Inflammatory macrophage treated with lipopolysaccharide for 4 hours (primary cell): ENCODE results near the gene CNN2.
A peak's percentile ranks its signal among the peaks of the same experiment; 100 is the strongest.

Experiments
- DNase-seq: peaks from one replicate; pipeline ENCODE4 v3.0.0-alpha.2; 2020

CNN2 gene

DNA sequence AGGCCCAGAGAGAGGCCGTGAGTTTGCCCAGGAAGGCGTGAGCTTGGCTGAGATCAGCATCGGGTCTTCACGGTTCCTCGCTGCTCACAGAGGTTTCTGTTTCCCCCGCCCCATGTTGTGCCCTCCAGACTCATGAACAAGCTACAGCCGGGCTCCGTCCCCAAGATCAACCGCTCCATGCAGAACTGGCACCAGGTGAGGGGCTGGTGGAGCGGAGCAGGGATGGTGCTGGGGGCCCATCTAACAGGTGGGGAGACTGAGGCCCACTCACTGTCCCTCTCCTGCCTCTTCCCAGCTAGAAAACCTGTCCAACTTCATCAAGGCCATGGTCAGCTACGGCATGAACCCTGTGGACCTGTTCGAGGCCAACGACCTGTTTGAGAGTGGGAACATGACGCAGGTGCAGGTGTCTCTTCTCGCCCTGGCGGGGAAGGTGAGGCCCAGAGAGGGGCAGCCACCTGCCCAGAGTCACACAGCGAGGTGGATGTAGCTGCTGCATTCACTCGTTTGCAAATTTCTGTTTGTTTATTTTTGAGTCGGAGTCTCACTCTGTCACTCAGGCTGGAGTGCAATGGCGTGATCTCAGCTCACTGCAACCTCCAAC, 6.0 kb downstream of the CNN2 start:
- DNase-seq: no peak

DNA sequence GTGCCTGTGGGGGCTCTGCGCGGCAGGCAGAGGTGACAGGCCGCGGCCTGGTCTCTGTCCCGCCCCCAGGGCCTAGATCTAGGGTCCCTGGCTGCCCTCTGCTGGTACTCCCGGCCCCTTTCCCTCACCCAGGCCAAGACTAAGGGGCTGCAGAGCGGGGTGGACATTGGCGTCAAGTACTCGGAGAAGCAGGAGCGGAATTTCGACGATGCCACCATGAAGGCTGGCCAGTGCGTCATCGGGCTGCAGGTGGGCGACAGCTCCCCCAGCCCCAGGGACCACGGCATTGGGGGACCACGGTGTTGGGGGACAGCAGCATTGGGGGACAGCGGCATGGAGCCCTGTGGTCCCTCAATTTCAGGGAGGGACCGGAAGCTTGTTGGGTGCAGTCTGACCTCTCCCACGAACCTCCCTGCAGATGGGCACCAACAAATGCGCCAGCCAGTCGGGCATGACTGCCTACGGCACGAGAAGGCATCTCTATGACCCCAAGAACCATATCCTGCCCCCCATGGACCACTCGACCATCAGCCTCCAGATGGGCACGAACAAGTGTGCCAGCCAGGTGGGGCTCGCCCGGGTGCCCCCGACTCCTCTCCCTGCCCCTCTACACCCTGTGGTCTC, 9.7 kb downstream of the CNN2 start:
- DNase-seq: no peak

DNA sequence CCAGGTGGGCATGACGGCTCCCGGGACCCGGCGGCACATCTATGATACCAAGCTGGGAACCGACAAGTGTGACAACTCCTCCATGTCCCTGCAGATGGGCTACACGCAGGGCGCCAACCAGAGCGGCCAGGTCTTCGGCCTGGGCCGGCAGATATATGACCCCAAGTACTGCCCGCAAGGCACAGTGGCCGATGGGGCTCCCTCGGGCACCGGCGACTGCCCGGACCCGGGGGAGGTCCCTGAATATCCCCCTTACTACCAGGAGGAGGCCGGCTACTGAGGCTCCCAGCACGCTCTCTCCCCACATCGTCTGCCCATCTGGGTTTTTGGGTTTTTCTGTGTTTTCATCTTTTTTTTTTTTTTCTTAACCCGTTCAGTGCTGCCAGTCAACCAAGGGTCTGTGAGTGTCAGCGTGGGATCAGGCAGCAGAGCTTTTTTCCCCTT, 11.2 kb downstream of the CNN2 start:
- no peak for DNase-seq

DNA sequence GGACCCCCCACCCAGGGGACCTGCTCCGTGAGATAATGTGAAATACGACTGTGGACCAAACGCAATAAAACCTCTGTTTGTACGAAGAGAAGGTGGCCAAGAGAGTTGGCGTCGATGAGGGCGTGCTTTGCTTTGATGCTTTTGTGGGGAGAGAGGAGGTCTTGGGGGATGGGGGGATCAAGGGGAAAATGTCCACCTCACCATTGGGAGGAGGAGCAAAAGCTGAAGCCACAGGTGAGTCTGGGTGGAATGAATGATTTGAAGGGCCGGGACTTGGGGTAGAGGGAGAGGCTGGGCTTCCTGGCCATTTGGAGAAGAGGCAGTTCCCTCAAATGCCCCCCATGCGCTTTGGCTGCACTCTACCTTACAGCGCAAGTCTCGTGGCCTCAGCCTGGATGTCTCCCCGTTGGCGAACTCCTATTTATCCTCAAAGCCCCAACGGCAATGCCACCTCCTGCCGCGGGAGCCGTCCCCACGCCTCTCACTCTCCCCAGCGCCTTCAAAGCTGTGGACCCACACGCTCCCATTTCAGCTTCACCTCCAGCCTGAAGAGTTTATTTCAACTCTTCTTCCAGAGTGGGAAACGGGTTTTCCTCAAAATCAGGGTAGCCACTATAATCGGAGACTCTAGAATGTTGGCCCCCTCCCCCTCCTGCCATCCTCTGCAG, 12.7 kb downstream of the CNN2 start:
- DNase-seq: no peak

DNA sequence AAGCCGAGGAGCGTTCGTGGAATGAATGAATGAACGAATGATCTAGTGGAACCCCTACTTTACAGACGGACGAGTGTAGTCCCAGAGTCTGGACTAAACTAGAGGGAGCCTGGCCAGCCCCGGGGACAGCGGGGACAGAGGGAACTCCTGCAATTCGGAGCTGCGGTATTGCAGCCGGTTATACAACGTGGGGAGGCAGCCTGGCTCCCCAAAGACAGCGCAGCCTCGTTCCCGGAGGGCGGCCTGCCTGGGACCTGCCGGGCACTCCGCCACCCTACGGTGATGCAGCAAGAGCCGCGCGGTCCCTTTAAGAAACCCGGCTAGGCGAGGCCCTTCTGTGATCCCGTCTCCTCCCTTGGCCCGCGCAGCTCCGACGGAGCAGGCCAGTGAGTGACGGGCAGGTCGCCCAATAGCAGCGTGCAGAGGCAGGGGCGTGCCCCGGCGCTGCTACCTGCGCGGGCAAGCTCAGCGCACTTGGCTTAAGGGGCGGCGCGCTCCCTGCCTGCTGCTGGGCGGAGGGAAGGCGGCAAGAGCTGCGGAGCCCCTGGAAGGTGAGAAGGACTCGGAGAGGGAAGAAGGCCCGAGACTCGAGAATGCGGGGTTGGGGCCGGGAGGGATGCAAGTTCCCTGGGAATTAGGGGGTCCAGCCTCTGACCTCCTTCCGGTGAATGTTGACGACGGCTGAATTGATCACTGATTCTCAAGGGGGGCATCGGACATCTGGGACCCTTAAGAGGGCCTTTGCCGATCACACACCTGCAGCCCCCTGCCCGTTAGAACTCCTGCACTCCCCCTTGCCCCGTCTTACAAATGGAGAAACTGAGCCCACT, 13.5 kb downstream of the CNN2 start, which contains the start of gene ABCA7:
Gene ABCA7, plus strand, starts transcription at position 462 of the 830 bp plus-strand sequence. CDS start 1,255 bp downstream, outside the sequence.
- DNase-seq: peak; percentile 97

DNA sequence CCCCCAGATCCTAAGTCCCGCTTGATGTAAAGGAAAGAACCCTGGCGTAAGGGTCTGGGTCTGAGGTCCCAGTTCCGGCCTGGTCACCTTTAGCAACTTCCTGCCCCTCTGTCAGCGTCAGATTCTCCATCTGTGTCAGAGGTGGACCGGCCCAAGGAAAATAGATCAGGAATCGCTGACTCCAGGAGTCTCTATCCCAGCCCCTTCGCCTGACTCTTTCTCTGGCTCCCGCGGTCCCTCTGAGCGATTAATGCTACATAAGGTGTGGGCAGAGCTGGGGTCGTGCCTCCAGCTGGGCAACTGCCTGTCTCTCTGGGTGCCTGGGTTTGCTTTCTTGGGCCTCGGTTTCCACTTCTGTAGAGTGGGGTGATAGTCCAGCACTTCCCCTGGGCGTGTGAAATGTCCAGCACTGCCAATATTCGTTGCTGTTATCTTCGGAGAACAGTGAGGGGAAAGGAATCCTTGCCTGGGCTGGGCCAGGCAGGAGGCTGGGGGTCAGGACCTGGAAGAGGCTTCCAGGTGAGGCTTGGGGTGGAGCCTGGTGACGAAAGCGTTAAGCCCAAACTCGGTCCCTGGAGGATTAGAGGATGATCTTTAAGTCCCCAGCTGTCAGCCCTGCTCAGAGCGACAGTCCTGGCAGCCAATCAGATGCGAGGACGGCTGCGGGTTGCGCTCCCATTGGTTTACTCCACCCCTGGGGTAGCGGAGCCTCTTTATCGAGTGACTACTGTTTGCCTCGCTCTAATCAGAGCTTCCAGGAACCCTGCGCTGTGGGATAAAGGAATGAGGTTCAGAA, 14.3 kb downstream of the CNN2 start:
- DNase-seq: peak; percentile 91

DNA sequence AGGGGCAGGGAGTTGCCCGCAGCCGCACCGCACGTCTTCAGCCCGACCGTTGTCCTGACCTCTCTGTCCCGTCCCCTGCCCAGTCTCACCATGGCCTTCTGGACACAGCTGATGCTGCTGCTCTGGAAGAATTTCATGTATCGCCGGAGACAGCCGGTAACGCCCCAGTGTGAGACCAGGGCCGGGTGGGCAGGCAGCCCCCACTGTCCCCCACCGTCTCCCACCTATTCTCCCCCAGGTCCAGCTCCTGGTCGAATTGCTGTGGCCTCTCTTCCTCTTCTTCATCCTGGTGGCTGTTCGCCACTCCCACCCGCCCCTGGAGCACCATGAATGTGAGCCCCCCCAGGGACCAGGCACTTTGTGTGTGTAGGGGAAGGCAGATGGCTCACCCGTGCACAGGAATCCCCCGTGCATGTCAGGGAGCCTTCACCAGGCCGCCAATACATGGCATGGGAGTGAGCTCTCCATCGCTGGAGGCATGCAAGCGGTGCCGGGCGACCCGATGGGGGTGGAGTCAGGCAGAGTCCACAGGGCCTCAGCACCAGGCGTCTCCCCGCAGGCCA, 14.9 kb downstream of the CNN2 start:
- no peak for DNase-seq

DNA sequence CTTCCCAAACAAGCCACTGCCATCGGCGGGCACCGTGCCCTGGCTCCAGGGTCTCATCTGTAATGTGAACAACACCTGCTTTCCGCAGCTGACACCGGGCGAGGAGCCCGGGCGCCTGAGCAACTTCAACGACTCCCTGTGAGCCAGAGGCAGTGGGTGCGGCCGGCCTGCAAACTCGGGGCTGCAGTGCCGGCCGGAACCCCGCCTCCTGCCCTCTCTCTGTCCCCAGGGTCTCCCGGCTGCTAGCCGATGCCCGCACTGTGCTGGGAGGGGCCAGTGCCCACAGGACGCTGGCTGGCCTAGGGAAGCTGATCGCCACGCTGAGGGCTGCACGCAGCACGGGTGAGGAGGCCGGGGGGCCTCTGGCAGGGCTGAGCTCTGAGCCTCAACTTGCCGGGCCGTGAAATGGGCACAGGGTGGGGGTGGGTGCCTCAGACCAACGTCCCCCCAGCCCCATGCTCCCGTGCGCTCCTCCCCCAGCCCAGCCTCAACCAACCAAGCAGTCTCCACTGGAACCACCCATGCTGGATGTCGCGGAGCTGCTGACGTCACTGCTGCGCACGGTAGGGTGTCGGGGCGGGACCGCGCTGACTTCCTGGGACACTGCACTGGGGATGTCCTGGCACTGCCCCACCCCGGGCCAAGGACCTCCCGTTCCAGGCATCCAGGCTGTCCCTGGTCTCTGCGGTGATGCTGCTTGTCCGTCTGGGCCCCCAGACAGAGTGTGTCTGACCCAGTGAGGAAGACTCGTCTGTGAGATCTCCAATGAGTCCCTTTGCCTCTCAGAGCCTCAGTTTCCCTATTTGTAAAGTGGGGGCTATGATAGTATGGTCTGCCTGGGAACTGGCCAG, 15.7 kb downstream of the CNN2 start:
- no peak for DNase-seq

DNA sequence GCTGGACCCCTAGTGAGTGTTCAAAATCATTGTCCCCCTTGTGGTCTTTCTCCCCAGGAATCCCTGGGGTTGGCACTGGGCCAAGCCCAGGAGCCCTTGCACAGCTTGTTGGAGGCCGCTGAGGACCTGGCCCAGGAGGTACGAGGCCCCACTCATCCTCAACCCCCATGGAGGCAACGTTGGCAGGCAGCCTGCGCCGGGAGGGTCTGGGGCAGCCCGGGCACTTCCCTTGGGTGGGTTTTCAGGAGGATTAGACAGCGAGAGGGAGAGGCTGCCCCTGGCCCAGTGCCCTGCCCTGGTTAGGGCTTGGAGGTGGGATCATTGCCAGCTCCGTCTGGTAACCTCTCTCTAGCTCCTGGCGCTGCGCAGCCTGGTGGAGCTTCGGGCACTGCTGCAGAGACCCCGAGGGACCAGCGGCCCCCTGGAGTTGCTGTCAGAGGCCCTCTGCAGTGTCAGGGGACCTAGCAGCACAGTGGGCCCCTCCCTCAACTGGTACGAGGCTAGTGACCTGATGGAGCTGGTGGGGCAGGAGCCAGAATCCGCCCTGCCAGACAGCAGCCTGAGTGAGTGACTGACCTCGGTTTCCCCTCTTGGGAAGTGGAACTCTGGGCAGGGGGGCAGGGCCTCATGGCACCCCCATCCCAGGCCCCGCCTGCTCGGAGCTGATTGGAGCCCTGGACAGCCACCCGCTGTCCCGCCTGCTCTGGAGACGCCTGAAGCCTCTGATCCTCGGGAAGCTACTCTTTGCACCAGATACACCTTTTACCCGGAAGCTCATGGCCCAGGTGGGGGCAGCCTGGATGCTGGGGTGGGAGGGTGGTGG, 16.5 kb downstream of the CNN2 start:
- DNase-seq: no peak

DNA sequence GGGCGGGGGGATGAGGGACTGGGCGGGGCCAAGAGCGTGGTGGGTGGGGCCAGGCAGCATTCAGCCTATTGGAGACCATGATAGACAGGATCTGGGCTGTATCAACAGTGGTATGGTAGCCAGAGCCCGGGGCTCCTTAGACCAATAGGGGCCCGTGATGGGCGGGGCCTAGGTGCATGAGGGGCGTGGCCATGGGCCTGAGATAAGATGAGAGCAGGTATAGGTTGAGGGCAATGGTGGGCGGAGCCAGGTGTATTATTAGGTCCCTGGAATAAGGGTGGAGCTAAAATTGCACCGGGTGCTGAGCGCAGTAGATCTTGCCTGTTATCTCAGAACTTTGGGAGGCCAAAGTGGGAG, 18.8 kb downstream of the CNN2 start:
- DNase-seq: peak; percentile 56

DNA sequence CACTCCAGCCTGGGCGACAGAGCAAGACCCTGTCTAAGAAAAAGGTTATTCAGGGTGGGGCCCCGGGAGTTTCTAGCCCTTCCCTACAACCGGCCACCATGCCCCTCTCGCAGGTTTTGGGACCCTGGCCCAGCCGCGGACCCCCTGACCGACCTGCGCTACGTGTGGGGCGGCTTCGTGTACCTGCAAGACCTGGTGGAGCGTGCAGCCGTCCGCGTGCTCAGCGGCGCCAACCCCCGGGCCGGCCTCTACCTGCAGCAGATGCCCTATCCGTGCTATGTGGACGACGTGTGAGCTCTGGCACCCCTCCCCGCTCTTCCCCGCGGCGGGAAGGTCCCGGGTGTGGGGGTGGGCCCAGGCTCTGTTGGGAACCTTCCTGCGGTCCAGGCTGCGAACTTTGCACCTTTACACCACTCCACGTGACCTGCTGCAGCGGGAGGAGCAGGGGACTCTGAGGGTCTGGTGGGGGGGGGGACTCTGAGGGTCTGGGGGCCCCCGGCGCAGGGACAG, 19.8 kb downstream of the CNN2 start:
- DNase-seq: no peak

DNA sequence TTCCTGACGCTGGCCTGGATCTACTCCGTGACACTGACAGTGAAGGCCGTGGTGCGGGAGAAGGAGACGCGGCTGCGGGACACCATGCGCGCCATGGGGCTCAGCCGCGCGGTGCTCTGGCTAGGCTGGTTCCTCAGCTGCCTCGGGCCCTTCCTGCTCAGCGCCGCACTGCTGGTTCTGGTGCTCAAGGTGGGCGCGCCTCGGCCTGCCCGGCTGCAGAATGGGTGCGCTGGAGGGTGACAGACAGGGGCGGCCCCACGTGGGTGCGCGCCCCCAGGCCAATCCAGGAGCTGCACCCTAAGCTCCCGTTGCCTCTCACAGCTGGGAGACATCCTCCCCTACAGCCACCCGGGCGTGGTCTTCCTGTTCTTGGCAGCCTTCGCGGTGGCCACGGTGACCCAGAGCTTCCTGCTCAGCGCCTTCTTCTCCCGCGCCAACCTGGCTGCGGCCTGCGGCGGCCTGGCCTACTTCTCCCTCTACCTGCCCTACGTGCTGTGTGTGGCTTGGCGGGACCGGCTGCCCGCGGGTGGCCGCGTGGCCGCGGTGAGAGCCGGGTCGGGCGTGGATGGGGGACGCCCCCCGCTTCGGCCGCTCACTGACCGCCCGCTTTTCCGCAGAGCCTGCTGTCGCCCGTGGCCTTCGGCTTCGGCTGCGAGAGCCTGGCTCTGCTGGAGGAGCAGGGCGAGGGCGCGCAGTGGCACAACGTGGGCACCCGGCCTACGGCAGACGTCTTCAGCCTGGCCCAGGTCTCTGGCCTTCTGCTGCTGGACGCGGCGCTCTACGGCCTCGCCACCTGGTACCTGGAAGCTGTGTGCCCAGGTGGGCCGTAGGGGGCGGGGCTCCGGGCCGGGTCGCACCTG, 20.7 kb downstream of the CNN2 start:
- no peak for DNase-seq

DNA sequence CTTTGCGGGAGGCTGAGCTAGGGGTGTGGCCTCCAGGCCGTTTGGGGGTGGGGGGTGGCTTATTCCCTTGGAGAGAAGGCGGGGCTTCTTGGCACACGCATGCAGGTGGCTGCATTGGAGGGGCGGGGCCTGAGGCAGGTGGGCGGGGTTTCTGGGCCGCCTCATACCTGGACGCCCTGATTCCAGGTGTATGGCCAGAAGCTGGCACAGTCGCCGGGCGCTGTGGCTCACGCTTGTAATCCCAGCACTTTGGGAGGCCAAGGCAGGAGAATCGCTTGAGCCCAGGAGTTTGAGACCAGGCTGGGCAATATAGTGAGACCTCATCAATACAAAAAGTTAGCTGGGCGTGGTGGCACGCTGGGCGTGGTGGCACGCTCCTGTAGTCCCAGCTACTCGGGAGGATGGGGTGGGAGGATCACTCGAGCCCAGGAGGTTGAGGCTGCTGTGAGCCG, 21.3 kb downstream of the CNN2 start:
- DNase-seq: no peak

DNA sequence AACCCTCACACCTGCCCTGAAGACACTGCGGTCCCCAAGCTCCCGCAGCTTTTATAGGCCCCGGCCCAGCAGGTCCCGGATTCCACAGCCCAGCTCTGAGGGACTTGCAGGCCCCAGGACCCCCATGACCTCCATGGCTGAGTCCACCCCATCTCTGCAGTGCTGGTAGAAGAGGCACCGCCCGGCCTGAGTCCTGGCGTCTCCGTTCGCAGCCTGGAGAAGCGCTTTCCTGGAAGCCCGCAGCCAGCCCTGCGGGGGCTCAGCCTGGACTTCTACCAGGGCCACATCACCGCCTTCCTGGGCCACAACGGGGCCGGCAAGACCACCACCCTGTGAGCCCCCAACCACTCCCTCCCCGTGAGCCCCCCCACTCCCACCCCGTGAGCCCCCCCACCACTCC, 22.7 kb downstream of the CNN2 start:
- DNase-seq: no peak

DNA sequence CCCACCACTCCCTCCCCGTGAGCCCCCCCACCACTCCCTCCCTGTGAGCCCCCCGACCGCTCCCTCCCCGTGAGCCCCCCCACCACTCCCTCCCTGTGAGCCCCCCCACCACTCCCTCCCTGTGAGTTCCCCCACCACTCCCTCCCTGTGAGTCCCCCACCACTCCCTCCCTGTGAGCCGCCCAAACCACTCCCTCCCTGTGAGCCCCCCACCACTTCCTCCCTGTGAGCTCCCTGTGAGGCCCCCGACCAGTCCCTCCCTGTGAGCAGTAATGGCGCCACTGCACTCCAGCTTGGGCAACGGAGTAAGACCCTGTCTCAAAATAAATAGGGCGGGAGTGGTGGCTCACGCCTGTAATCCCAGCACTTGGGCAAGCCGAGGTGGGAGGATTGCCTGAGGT, 23.4 kb downstream of the CNN2 start:
- DNase-seq: no peak

DNA sequence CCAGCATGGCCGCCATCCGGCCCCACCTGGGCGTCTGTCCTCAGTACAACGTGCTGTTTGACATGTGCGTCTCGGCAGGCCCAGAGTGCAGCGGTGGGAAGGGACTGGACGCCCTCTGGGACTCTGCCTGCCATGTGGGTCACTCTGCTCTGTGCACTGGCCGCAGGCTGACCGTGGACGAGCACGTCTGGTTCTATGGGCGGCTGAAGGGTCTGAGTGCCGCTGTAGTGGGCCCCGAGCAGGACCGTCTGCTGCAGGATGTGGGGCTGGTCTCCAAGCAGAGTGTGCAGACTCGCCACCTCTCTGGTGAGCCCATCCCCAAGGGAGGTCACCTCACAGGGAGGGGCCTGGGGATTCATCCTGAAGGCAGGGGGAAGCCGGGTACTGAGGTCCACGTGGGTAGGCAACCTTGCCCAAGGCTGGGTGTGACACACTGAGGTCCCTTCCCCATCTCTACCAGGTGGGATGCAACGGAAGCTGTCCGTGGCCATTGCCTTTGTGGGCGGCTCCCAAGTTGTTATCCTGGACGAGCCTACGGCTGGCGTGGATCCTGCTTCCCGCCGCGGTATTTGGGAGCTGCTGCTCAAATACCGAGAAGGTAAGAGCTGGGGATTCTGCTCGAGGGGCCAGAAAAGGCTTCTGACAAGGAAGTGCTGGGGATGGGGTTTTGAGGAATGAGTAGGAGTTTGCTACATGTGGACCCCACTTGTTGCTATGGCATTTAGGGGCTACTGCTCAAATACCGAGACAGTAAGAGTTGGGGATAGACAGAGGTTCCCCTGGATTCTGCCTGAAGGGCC, 24.8 kb downstream of the CNN2 start:
- no peak for DNase-seq

DNA sequence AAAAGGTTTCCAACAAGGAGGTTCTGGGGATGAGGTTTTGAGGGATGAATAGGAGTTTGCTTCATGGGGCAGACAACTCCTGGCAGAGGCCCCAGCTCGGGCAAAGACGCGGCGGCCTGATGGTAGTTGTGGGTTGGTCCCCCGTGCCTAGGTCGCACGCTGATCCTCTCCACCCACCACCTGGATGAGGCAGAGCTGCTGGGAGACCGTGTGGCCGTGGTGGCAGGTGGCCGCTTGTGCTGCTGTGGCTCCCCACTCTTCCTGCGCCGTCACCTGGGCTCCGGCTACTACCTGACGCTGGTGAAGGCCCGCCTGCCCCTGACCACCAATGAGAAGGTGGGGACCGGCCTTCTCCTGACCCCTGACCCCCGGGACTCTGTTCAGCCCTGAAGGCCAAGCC, 25.4 kb downstream of the CNN2 start:
- no peak for DNase-seq

DNA sequence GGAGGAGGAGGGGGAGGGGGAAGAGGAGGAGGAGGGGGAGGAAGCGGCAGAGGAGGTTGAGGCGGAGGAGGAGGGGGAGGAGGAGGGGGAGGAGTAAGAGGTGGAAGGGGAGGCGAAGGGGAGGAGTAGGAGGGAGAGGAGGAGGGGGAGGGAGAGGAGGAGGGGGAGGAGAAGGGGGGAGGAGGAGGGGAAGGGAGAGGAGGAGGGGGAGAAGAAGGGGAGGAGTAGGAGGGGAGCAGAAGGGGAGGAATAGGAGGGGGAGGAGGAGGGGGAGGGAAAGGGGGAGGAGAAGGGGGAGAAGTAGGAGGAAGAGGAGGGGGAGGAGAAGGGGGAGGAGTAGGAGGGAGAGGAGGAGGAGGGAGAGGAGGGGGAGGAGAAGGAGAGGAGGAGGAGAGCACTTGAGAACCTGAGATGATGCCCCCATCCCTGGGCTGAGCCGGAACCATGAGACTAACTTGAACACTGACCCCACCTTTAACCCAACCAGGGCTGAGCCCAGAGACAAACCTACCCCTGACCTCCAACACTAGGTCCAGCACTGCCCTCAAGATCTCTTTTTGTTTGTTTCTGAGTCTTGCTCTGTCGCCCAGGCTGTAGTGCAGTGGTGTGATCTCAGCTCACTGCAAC, 26.1 kb downstream of the CNN2 start:
- DNase-seq: no peak
